Astrocyte (in vitro differentiated cells and primary cell): ENCODE measurements around the gene ELANE. TPM values are rescaled to one million over a fixed set of nuclear protein-coding genes. Genes with fewer than 3 reads are reported as not detected.
A peak's percentile ranks its signal among the peaks of the same experiment; 100 is the strongest.

Experiments
- DNase-seq: peaks from one replicate; pipeline ENCODE4 v3.0.0-alpha.2; 2010; ENCODE audit warnings: low read depth
- FAIRE-seq: peaks from 2 replicates; lab custom pipeline; 2011; peaks lifted over from hg19 to GRCh38; lab: Jason Lieb, UNC
- H2AFZ ChIP-seq: 2 replicates; pipeline ENCODE4 v1.6.0; 2012; ENCODE audit warnings: low read depth, low read length, inconsistent platforms
- H3K27ac ChIP-seq: 2 replicates; pipeline ENCODE4 v1.5.1; 2011; ENCODE audit warnings: low read depth, low read length, inconsistent platforms
- H3K27me3 ChIP-seq: 2 replicates; pipeline ENCODE4 v1.6.0; 2011; ENCODE audit warnings: low read length, inconsistent platforms; ENCODE audit not compliant: insufficient read depth
- H3K36me3 ChIP-seq: 2 replicates; pipeline ENCODE4 v1.5.1; 2011; ENCODE audit warnings: low read length, inconsistent platforms; ENCODE audit not compliant: insufficient read depth
- H3K4me1 ChIP-seq: 2 replicates; pipeline ENCODE4 v1.5.1; 2011; ENCODE audit warnings: low read length, inconsistent platforms; ENCODE audit not compliant: insufficient read depth
- H3K4me2 ChIP-seq: 2 replicates; pipeline ENCODE4 v1.6.0; 2012; ENCODE audit warnings: low read length, inconsistent platforms
- H3K4me3 ChIP-seq: 2 replicates; pipeline ENCODE4 v1.5.1; 2011; ENCODE audit warnings: low read depth, mild to moderate bottlenecking, low read length, inconsistent platforms; ENCODE audit not compliant: insufficient read depth
- H3K79me2 ChIP-seq: 2 replicates; pipeline ENCODE4 v1.6.0; 2012; ENCODE audit warnings: mild to moderate bottlenecking, low read length, inconsistent platforms; ENCODE audit not compliant: insufficient read depth
- H3K9ac ChIP-seq: 2 replicates; pipeline ENCODE4 v1.6.0; 2012; ENCODE audit warnings: mild to moderate bottlenecking, low read length, inconsistent platforms
- H3K9me3 ChIP-seq: 2 replicates; pipeline ENCODE4 v1.5.1; 2012; ENCODE audit warnings: low read depth, mild to moderate bottlenecking, low read length, inconsistent platforms; ENCODE audit not compliant: insufficient read depth
- H4K20me1 ChIP-seq: 2 replicates; pipeline ENCODE4 v1.6.0; 2012; ENCODE audit warnings: low read length, inconsistent platforms; ENCODE audit not compliant: insufficient read depth
- H3K27ac Mint-ChIP-seq: one replicate; pipeline ENCODE4 v1.8.0; 2021; ENCODE audit warnings: mild to moderate bottlenecking, mixed read lengths; ENCODE audit not compliant: unreplicated experiment
- H3K27me3 Mint-ChIP-seq: one replicate; pipeline ENCODE4 v1.8.0; 2021; ENCODE audit warnings: low read depth, mixed read lengths; ENCODE audit not compliant: unreplicated experiment
- H3K36me3 Mint-ChIP-seq: one replicate; pipeline ENCODE4 v1.8.0; 2021; ENCODE audit warnings: low read depth, mixed read lengths; ENCODE audit not compliant: unreplicated experiment
- H3K4me1 Mint-ChIP-seq: one replicate; pipeline ENCODE4 v1.8.0; 2021; ENCODE audit warnings: low read depth, mixed read lengths; ENCODE audit not compliant: unreplicated experiment
- H3K4me3 Mint-ChIP-seq: one replicate; pipeline ENCODE4 v1.8.0; 2021; ENCODE audit warnings: mild to moderate bottlenecking, moderate library complexity, mixed read lengths; ENCODE audit not compliant: unreplicated experiment
- H3K9me3 Mint-ChIP-seq: one replicate; pipeline ENCODE4 v1.8.0; 2021; ENCODE audit warnings: mild to moderate bottlenecking, mixed read lengths; ENCODE audit not compliant: unreplicated experiment
- EZH2 ChIP-seq: IDR thresholded peaks from 2 replicates; pipeline ENCODE4 v1.6.1; 2012; ENCODE audit warnings: mild to moderate bottlenecking, low read length, inconsistent platforms; ENCODE audit not compliant: insufficient read depth
- total RNA-seq: library from RNA; stranded (reverse); gene quantifications from 2 replicates; pipeline ENCODE4 v1.2.1, GENCODE V29; 2021
- TF ChIP-seq, protein P1 (sequence below): IDR thresholded peaks from 2 replicates; pipeline ENCODE4 v1.5.1; 2011; ENCODE audit warnings: low read depth, mild to moderate bottlenecking, inconsistent platforms, low read length, moderate library complexity; ENCODE audit not compliant: insufficient read depth

The ELANE gene
- total RNA-seq, 1 donor from 2014 or later, result not detected

DNA sequence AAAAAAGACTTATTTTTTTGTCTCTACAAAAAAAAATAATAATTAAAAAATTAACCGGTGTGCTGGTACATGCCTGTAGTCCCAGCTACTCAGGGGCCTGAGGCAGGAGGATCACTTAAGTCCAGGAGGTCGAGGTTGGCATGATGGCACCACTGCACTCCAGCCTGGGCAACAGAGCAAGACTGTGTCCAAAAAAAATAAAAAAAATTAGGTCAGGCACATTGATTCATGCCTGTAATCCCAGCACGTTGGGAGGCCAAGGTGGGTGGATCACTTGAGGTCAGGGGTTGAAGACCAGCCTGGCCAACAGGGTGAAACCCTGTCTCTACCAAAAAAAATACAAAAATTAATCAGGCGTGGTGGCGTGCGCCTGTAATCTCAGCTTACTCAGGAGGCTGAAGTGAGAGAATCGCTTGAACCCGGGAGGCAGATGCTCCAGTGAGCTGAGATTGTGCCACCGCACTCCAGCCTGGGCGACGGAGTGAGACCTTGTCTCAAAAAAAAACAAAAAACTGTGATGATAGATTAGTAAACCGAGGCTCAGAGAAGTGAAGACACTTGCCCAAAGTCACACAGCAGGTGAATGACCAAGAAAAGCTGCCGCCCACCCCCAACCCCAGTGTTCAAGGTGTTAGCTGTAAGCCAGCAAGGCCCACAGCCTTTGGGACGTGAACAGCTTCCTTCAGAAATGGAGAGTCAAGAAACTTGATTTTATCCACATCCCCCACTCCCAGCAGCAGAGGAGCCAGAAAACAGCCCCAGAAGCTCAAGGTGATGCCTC is 50.5 kb downstream of the ELANE start:
- Histone ChIP-seq H3K36me3 (peaks cover 3% of the 10 kb centered on the region), H2AFZ (no peak overlapping the region), H3K9me3 (no peaks in the 10 kb centered on the region), H3K9ac (no peak overlapping the region), H3K27me3 (no peaks in the 10 kb centered on the region), H4K20me1 (peaks cover 66% of the 10 kb centered on the region), H3K4me2 (peak overlapping the region; percentile 41), H3K79me2 (peaks cover 37% of the 10 kb centered on the region), H3K4me3 (no peak overlapping the region), H3K27ac (no peak overlapping the region), H3K4me1 (peaks cover 5% of the 10 kb centered on the region)
- Mint-ChIP-seq H3K36me3 (no peaks in the 10 kb centered on the region), H3K4me3 (peak overlapping the region; percentile 40), H3K27me3 (no peaks in the 10 kb centered on the region), H3K27ac (no peak overlapping the region), H3K4me1 (no peaks in the 10 kb centered on the region), H3K9me3 (no peaks in the 10 kb centered on the region)
- TF ChIP-seq, protein P1, sequence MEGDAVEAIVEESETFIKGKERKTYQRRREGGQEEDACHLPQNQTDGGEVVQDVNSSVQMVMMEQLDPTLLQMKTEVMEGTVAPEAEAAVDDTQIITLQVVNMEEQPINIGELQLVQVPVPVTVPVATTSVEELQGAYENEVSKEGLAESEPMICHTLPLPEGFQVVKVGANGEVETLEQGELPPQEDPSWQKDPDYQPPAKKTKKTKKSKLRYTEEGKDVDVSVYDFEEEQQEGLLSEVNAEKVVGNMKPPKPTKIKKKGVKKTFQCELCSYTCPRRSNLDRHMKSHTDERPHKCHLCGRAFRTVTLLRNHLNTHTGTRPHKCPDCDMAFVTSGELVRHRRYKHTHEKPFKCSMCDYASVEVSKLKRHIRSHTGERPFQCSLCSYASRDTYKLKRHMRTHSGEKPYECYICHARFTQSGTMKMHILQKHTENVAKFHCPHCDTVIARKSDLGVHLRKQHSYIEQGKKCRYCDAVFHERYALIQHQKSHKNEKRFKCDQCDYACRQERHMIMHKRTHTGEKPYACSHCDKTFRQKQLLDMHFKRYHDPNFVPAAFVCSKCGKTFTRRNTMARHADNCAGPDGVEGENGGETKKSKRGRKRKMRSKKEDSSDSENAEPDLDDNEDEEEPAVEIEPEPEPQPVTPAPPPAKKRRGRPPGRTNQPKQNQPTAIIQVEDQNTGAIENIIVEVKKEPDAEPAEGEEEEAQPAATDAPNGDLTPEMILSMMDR, result no peak
- no peak for TF ChIP-seq EZH2
- DNase-seq (no peak), FAIRE-seq (no peak)

DNA sequence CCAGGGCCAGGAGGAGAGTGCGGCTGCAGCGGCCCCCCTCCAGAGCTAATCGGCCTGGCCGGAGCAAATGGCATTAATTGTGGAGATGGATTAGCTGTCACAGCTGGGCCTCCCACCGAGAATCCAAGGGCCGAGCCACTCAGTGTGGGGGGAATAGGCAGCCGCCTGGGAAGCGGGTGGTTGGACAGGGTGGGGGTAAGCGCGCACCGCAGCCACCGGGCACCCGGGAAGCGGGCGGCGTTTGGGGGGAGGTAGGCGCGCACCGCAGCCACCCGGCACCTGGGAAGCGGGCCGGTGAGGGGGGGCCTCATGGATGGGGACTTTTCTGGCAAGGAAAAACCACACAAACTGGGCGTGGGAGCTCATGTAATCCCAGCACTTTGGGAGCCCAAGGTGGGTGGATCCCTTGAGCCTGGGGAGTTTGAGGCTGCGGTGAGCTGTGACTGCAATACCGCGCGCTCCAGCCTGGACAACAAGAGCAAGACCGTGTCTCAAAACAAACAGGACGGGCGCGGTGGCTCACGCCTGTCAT is 51.2 kb downstream of the ELANE start:
- H3K4me2 ChIP-seq, result peak overlapping the region; percentile 41
- H3K4me3 ChIP-seq, result no peak overlapping the region
- H3K36me3 ChIP-seq, result peaks cover 3% of the 10 kb centered on the region
- Mint-ChIP-seq H3K27me3 (no peaks in the 10 kb centered on the region), H3K4me3 (no peak overlapping the region), H3K9me3 (no peaks in the 10 kb centered on the region), H3K4me1 (no peaks in the 10 kb centered on the region), H3K36me3 (no peaks in the 10 kb centered on the region), H3K27ac (no peak overlapping the region)
- H3K79me2 ChIP-seq, result peaks cover 39% of the 10 kb centered on the region
- no peak overlapping the region for H2AFZ ChIP-seq
- H3K9ac ChIP-seq, result no peak overlapping the region
- FAIRE-seq (no peak), DNase-seq (peak; percentile 66)
- H3K27ac ChIP-seq, result no peak overlapping the region
- peaks cover 5% of the 10 kb centered on the region for H3K4me1 ChIP-seq
- no peaks in the 10 kb centered on the region for H3K27me3 ChIP-seq
- peaks cover 72% of the 10 kb centered on the region for H4K20me1 ChIP-seq
- TF ChIP-seq, protein P1, result no peak
- no peak for TF ChIP-seq EZH2
- H3K9me3 ChIP-seq, result no peaks in the 10 kb centered on the region

DNA sequence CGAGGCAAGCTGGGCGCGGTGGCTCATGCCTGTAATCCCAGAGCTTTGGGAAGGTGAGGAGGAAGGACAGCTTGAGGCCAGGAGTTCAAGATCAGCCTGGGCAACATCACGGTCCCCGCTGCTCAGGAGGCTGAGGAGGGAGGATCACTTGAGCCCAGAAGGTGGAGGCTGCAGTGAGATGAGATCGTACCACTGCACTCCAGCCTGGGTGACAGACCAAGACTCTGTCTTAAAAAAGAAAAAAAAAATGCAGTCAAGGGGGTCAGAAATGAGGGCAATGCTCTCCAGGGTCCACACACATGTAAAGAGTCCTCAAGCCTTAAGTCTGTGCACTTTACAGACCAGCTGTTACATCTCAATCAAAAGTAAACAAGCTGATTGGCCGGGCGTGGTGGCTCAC is 52.4 kb downstream of the ELANE start:
- Mint-ChIP-seq H3K27ac (no peak overlapping the region), H3K4me3 (no peak overlapping the region), H3K9me3 (no peaks in the 10 kb centered on the region), H3K4me1 (peaks cover 4% of the 10 kb centered on the region), H3K27me3 (no peaks in the 10 kb centered on the region), H3K36me3 (peaks cover under 1% of the 10 kb centered on the region)
- Histone ChIP-seq H3K9me3 (no peaks in the 10 kb centered on the region), H3K27ac (no peak overlapping the region), H3K4me2 (no peak overlapping the region), H4K20me1 (peaks cover 78% of the 10 kb centered on the region), H3K4me1 (peaks cover 15% of the 10 kb centered on the region), H3K9ac (no peak overlapping the region), H3K27me3 (no peaks in the 10 kb centered on the region), H3K79me2 (peaks cover 49% of the 10 kb centered on the region), H3K36me3 (peaks cover 3% of the 10 kb centered on the region), H3K4me3 (no peak overlapping the region), H2AFZ (no peak overlapping the region)
- TF ChIP-seq, protein P1, result no peak
- TF ChIP-seq EZH2, result no peak
- DNase-seq, result no peak
- FAIRE-seq, result no peak
